GM21528 (cell line): ENCODE measurements around the gene SRPK2.
"Not testable (repeated sequence)": the region's sequence is repeated elsewhere in the genome, so short reads cannot be mapped to it uniquely, and the experiment has no call there.

Experiments used
- ATAC-seq: cut with Tn5 transposase; IDR thresholded peaks from one replicate; pipeline ENCODE4 v1.9.1; 2021; ENCODE audit warnings: mild to moderate bottlenecking, moderate library complexity; ENCODE audit not compliant: unreplicated experiment, low FRiP score

SRPK2 gene

DNA sequence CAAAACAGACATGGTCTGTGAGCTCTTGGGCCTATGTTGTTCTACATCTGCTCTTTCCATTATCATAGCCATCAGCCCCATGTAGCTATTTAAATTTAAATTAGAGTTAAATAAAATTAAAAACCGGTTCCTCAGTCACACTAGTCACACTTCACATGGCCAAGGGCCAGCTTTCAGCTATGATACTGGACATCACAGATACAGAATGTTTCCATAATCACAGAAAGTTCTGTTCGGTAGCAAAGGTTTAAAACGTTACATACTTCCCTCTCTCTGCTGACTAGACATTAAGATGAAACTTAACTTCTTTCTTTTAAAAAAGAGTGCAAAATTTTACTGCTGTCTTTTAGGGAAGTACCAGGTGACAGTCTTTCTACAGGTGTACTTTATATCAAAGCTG lies 43.0 kb downstream of the SRPK2 start:
- ATAC-seq = no peak

GRCh38 chr7:105345003-105345402 lies 43.7 kb downstream of the SRPK2 start:
- ATAC-seq = no peak

DNA sequence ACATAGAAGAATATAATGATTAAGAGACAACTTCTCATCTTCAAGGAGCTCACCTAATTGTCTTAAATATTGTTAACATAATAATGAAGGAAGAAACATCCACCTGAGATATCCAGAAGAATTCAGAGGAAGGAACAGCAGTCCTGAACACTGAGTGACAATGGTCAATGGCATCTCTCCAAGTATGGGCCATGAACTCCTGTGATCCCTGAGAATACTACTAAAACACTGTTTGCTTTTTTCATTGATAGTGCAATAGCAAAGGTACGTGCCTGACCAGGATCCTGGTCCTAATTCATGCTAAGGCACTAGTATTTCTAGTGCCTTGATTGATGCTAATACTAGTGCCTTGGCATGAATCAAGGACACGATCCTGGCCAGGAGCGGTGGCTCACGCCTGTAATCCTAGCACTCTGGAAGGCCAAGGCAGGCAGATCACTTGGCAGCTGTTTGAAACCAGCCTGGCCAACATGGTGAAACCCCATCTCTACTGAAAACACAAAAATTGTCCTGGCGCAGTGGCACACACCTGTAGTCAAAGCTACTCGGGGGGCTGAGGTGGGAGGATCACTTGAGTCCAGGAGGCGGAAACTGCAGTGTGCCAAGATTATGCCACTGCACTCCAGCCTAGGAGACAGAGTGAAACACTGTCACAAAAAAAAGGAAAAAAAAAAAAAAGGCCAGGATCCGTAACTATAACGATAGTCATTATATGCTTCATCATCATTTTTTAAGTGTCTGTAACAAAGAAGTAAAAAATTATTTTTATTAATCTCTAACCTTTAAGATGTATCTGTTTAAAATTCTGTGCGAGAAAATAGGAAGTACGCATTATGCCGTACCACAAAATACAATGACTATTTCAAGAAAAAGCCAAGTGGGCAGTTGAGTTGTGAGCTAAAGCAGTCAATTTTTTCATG lies 49.1 kb downstream of the SRPK2 start:
- no peak for ATAC-seq

DNA sequence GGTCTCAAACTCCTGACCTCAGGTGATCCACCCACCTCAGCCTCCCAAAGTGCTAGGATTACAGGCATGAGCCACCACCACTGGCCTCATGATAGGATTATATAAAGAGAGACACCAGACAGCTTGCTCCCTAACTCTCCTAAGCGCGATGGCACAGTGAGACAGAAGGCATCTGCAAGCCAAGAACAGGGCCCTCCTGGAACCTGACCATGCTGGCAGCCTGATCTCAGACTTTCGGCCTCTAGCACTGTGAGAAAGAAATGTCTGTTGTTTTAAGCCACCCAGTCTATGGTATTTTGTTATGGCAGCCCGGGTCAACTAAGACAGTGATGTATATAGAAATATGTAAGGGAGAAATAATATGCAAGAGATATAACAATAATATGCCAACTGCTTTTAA lies 51.2 kb downstream of the SRPK2 start:
- ATAC-seq = no peak

GRCh38 chr7:105336009-105336408 lies 52.7 kb downstream of the SRPK2 start:
- ATAC-seq = no peak

DNA sequence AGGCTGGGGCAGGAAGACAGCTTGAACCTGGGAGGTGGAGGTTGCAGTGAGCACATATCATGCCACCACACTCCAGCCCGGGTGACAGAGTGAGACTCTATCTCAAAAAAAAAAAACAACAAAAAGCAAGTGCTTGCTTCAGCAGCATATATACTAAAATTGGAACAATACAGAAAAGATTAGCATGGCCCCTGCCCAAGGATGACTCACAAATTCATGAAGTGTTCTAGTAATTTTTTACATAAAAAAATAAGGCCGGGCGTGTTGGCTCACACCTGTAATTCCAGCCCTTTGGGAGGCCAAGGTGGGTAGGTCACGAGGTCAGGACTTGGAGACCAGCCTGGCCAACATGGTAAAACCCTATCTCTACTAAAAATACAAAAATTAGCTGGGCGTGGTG lies 56.1 kb downstream of the SRPK2 start:
- ATAC-seq = not testable (repeated sequence)

- ATAC-seq = no peak
Measured at GRCh38 chr7:105330526-105330925, 58.2 kb downstream of the SRPK2 start.

DNA sequence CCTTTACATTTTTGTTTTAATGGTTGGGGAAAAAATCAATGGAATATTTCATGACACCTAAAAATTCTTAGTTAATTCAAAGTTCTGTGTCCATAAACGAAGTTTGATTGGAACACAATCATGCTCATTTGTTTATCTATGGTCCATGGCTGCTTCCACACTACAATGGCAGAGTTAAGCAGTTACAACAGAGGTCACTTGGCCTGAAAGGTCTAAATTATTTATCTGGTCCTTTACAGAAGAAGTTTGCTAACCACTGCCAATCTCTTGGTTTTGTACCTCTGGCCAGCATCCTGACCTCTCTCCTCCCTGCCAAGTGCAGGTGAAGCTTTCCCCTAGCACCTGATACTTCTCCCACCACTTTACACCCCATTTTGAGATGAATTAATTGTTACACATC lies 61.5 kb downstream of the SRPK2 start:
- ATAC-seq = no peak

DNA sequence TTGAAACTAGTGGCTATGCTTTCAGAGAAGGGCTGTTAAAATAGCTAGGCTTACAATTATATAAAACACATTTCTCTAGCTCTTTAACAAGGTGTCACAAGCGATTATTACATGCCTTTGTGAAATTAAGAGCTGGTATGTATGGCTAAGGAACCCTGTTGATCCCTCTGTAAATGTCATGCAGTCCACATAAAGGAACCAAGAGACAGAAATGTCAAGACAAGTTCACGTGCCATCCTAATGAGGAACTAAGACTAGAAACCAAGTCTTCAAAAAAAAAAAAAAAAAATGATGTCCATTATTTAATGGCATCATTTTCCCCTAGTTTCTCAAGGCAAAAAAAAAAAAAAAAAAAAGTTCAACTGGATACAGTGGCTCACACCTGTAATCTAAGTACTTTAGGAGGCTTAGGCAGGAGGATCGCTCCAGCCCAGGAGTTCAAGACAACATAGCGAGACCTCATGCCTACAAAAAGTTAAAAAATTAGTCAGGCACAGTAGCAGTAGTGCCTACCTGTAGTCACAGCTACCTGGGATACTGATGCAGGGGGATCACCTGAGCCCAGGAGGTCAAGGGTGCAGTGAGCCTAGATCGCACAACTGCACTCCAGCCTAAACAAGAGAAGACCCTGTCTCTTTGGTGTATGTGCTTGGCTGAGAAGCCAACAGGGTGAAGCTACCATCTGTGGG lies 63.4 kb downstream of the SRPK2 start:
- ATAC-seq = no peak

DNA sequence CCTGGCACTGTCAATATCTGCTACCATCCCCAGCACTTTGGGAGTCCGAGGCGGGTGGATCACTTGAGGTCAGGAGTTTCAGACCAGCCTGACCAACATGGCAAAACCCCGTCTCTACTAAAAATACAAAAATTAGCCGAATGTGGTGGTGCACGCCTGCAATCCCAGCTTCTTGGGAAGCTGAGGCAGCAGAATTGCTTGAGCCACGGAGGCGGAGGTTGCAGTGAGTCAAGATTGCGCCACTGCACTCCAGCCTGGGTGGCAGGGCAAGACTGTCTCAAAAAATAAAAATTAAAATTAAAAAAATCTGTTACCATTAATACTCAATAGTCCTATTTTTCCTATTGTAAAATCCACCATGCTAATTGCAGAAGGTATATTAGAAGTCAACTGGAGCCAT lies 64.1 kb downstream of the SRPK2 start:
- ATAC-seq = not testable (repeated sequence)

DNA sequence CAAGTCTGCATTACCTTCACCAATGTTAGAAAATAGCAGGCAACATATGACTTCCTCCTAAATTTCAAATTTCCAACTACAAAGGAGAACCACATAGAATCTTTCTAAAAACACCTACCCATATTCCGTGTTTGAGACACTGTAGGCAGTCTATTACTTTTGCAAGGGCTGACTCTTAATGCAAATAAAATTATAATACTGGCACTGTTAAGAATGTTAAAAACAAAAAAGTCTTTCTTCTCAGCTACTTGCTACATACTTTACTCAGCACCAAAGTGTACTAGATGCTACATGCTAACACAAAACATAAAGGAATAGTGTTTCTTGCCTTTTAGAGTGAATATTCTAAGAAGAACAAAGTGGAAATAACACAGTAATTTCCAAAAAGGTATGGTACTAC lies 65.4 kb downstream of the SRPK2 start:
- no peak for ATAC-seq

DNA sequence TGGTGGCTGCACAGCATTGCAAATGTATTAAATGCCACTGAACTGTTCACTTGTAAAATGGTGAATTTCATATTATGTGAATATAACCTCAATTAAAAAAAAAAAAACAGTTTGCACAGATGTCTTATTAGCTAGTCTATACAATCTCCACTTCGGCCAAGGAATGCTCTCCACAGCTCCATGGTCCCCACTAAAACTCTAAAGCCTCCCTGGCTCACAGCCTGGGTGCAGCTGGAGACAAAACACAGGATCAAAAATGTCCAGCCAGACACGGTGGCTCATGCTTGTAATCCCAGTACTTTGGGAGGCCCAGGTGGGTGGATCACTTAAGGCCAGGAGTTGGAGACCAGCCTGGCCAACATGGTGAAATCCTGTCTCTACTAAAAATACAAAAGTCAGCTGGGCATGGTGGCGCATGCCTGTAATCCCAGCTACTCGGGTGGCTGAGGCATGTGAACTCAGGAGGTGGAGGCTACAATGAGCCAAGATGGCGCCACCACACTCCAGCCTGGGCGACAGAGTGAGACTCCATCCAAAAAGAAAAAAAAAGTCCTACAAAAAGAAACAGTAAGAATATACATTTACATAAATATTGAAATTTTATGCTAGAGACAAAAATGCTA lies 66.0 kb downstream of the SRPK2 start:
- no peak for ATAC-seq

DNA sequence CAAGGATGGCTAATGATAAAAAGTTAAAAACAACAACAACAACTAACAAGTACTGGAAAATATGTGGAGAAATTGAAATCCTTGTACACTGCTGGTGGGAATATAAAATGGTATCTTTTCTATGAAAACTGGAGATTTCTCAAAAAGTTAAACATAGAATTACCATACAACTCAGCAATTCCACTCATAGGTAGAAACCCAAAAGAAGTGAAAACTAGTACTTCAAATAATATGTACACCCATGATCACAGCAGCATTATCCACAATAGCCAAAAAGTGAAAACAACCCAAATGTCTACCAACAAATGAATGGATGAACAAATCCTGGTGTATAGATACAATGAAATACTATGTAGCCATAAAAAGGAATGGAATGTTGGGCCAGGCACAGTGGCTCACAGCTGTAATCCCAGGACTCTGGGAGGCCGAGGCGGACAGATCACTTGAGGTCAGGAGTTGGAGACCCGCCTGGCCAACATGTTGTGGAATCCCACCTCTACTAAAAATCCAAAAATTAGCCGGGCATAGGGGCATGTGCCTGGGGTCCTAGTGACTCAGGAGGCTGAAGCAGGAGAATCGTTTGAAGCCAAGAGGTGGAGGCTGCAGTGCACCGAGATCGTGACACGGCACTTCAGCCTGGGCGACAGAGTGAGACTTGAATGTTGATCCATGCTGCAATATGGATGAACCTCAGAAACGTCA lies 66.8 kb downstream of the SRPK2 start:
- no peak for ATAC-seq

- ATAC-seq = no peak
Measured at GRCh38 chr7:105320896-105321295, 67.8 kb downstream of the SRPK2 start.

GRCh38 chr7:105319578-105319977 lies 69.1 kb downstream of the SRPK2 start:
- ATAC-seq = no peak

DNA sequence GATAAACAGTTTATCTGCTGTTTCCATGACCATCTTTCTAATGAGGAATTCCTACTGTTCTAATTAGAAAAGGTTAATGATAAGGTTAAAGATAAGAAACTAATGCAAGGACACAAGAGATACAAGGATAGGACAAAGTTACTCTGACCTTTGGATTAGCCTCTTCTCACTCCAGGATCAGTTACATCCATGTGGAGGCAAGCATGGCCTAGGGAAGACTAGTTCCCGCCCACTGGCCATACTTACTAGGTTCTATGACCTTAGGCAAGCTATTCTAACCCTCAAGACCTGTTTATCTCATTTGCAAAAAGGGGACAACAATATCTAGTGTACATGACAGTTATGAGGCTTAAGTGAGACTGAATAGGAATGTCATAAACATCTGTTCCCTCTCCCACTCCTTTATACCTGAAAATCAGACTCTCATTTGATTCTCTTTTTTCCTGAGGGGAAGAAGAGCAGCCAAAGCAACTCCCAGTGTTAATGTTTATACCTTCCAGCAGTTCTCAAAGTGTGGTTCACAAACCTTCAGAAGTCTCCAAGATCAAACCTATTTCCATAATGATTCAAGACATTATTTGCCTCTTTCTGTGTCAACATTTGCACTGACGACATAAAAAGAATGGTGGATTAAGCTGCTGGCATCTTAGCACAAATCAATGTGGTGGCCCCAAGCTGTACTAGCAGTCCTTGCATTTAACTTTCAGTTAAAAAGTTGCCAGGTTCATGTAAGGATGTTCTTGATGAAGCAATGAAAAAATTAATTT lies 72.0 kb downstream of the SRPK2 start:
- no peak for ATAC-seq

GRCh38 chr7:105315357-105315756 lies 73.4 kb downstream of the SRPK2 start:
- ATAC-seq = no peak

DNA sequence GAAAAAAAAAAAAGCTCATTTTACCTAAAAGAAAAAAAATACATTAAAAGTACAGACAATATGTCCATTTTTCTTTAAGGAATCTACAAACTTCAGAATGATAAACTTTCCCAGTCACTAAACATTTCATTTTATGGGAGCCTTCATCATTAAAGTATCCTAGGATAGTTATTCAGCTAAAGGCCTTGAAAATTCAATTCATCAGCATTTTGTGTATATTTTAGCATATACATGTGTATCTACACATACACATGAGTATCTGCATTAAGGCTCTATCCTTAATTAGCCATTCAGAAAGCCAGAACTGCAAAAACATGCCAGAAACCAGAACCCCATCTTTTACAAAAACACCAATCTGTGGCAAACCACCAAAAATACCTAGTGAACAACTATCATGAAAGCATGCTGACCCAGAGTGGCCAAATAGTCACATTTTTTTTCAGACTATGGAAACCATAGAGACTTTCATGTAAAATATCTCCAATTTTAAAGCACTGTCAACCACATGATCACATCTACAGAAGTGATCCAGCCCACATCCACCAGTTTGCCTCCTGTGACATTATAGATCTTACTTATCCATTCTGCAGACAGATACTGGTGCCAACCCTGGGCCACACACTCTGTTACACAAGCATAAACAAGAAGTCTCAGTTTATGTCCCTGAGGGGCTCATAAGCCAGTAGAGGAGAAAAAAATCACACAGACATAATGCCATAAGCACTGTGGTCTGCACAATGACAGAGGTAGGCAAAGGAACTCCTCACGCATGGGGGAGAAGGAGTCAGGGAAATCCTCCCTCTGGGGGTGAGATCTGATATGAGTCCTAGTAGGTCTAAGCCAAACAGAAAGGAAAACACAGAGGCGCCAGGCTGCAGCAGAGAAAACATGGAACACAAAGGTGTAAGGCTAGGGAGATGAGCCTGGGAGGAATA lies 79.2 kb downstream of the SRPK2 start:
- no peak for ATAC-seq

DNA sequence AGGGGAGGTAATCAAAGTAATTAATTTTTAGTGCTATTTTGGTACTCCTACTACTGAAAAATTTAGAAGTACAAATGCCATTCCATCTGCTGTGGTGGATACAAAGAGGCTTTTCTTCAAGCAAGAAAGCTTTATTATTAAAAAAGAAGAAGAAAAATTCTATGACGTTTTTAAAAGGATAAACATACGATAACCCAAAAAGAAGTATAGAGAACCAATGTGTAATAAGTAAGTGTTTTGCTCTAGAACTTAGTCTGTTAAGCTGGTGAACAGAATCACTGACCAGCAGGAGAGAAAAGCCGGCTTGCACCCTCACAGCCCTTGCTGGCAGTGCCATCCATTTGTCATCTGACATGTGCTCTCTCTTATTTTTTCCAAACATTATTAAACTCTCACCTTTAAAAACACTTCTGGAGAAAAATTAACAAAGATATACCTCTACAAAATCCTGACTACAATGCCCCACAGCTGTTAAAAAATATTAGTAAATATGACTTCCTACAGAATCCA lies 81.5 kb downstream of the SRPK2 start:
- ATAC-seq = no peak
